IPS-NIHi7 (cell line): ENCODE measurements around the gene DYNC1H1.
A peak's percentile ranks its signal among the peaks of the same experiment; 100 is the strongest.

Experiments used
- DNase-seq: peaks from one replicate; pipeline ENCODE4 v3.0.0; 2012; ENCODE audit warnings: mixed read lengths; ENCODE audit errors: extremely low spot score

The DYNC1H1 gene

DNA sequence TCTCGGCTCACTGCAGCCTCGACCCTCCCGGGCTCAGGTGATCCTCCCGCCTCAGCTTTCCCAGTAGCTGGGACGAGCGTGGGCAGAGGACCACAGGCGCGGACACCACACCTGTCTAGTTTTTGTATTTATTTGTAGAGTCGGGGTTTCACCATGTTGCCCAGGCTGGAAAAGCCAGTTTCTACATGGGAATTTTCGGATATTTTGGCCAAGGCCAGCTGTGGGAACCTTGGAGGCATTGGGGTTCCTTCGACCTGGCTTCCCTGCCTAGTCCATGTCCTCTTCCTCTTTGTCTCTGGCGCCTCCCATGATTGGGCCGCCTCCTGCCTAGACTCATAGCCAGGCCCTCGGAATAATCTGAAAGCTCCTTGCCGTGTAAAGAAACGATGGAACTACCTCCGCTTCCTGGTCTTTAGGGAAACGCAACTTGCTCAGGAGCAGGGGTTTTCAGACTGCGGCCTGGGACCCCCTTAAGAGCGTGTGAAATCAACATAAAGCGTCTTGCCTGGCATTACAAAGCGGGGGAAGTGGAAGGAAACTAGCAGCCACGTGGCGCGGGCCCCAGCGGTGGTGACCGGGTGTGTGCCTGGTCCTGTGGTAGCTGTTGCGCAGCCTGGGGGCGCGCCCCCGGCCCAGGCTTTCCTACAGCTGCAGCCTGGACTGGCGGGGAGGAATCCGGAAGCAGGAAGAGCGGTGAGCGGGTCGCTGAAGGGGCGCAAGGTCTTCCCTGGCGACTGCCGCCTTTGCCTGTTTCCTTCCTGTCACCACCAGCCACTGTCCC is 123.8 kb downstream of the DYNC1H1 start:
- peak; percentile 67 for DNase-seq

GRCh38 chr14:102089621-102090343 is 125.4 kb downstream of the DYNC1H1 start:
- no peak for DNase-seq

GRCh38 chr14:102090713-102091112 is 126.3 kb downstream of the DYNC1H1 start:
- DNase-seq: no peak

- no peak for DNase-seq
Measured at GRCh38 chr14:102092806-102093205, 128.4 kb downstream of the DYNC1H1 start.

DNA sequence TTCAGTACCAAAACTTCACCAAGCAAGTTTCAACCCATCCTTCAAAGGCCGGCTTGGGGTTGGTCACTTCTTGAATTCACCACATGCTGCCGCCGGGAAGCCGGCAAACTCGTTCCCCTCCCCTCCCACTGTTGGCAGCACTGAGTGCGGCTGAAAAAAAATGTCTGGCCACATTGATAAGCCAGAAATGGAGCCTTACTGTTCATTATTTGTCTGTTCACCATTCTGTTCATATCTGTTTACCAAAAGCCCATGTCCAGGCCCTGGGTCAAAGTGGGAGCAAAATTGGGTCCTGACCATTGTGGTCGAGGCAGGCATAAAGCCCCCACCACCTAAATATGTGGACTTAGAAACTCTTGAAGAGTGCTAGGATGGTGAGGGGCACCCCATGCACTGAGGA is 129.7 kb downstream of the DYNC1H1 start:
- DNase-seq: no peak

GRCh38 chr14:102095231-102095870 is 131.0 kb downstream of the DYNC1H1 start:
- DNase-seq: no peak

DNA sequence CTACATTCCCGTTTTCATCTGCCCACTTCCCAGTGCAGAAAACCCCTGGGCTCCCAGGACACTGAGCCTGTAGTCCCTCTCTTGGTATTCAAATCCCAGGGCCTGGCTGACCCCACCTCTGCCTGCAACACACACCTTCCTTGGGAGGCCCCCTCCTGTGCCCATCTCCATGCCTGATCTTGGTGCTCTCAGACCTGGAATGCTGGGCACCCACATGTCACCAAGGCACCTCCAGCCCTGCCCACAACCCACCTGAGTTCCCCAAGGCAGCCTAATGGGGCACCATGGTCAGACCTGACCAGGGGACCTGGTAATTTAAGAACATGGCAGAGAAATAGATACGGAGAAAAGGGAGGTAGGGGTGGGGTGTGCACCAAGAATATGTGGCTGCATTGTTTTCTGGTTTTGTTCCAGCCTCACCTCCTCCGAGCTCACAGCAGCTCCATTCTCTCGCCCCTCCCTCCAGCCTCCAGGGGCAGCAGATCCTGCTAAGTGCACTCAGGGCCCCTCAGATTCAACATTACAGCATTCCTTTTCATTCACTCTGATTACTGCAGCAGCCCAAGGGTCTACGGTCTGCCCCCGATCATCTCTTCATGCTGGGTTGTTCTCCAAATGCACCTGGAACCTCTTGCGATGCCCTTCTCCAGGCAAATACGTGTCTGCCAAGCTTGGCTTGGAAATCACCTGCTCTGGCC is 131.6 kb downstream of the DYNC1H1 start:
- DNase-seq: no peak

DNA sequence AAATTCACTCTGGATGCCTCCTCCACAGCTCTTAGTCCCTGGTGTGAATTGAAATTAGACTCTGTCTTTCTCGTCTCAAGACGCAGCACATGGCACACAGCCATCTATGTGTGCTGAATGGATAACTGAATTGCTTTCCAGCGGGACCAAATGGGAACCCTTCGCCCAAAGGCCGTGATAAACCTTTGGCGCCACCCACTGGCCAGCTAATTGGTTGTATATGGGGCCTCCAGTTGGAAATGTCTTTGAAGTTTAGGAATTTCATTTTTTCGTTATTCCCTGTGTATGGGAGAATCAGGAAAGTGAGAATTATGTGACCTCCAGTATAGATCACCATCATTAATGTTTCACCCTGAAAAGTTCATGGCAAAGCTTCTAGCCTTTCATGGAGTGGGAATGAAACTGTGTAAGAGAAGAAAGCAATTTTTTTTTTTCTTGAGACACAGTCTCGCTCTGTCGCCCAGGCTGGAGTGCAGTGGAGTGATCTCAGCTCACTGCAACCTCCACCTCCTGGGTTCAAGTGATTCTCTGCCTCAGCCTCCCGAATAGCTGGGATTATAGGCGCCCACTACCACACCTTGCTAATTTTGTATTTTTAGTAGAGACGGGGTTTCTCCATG is 132.3 kb downstream of the DYNC1H1 start:
- DNase-seq: peak; percentile 76

GRCh38 chr14:102097441-102098135 is 133.2 kb downstream of the DYNC1H1 start:
- peak; percentile 65 for DNase-seq

GRCh38 chr14:102103062-102103695 is 138.8 kb downstream of the DYNC1H1 start:
- DNase-seq: no peak

DNA sequence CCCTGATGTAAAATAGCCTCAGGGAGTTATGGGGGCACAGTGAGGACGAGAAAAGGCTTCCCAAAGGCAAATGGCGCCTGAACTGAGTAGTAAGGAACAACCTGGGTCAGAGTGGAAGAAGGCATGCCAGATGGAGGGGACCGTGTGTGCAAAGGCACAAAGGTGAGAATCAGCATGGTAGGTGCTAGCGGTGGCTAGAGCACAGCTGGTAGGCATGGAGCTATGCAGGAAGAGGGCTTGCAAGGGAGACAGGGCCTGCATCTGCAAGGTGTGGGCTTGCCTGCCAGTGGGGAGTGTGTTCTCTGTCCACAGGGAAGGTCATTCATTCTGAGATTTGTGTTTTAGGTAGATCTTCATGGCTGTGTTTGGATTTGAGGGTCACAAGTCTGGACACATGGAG is 141.0 kb downstream of the DYNC1H1 start:
- no peak for DNase-seq
